Hypothalamus (tissue), 51 donors: ENCODE measurements around the gene NTPCR.
"Not testable (repeated sequence)": the region's sequence is repeated elsewhere in the genome, so short reads cannot be mapped to it uniquely, and the experiment has no call there.

Experiments
- DNase-seq, 51 donors: peaks; one replicate each; lab custom pipeline; 2025; lab: John Stamatoyannopoulos, UW

Gene NTPCR

GRCh38 chr1:232983375-232983774 is 33.0 kb downstream of the NTPCR start:
- peak in 8 of 51 donors; percentile 8 to 33 (median 18) for DNase-seq

- no peak for DNase-seq
Observed at GRCh38 chr1:232983817-232984567, 33.6 kb downstream of the NTPCR start.

- peak in 28 of 51 donors; percentile 16 to 68 (median 40) for DNase-seq
Observed at GRCh38 chr1:232984577-232985425, 34.4 kb downstream of the NTPCR start.

GRCh38 chr1:232985882-232986526 is 35.6 kb downstream of the NTPCR start:
- no peak for DNase-seq

GRCh38 chr1:232986527-232986922 is 36.1 kb downstream of the NTPCR start:
- DNase-seq, result no peak

GRCh38 chr1:232987046-232987773 is 36.8 kb downstream of the NTPCR start:
- DNase-seq, result no peak

GRCh38 chr1:232987774-232988140 is 37.3 kb downstream of the NTPCR start:
- no peak for DNase-seq

- no peak for DNase-seq
Observed at GRCh38 chr1:232988572-232989040, 38.2 kb downstream of the NTPCR start.

GRCh38 chr1:232990176-232991128 is 40.0 kb downstream of the NTPCR start:
- DNase-seq, result no peak

GRCh38 chr1:232991238-232991637 is 40.8 kb downstream of the NTPCR start:
- DNase-seq, result no peak

- DNase-seq, result no peak
Observed at GRCh38 chr1:232992227-232992626, 41.8 kb downstream of the NTPCR start.

GRCh38 chr1:232993555-232993954 is 43.1 kb downstream of the NTPCR start:
- DNase-seq, result no peak

GRCh38 chr1:232995189-232995588 is 44.8 kb downstream of the NTPCR start:
- DNase-seq, result no peak

GRCh38 chr1:232996143-232996542 is 45.7 kb downstream of the NTPCR start:
- DNase-seq, result no peak

- no peak for DNase-seq
Observed at GRCh38 chr1:232998138-232998537, 47.7 kb downstream of the NTPCR start.

GRCh38 chr1:232998646-232999045 is 48.2 kb downstream of the NTPCR start:
- DNase-seq, result no peak

GRCh38 chr1:232999956-233000625 is 49.7 kb downstream of the NTPCR start:
- DNase-seq, result no peak

GRCh38 chr1:233003638-233004037 is 53.2 kb downstream of the NTPCR start:
- DNase-seq, result not testable (repeated sequence)

GRCh38 chr1:233004451-233004850 is 54.0 kb downstream of the NTPCR start:
- no peak for DNase-seq
